Ovary (tissue), 3 donors: ENCODE results near the gene HGF.

ENCODE experiments used
- CTCF ChIP-seq, 3 donors: fragments of 450-650 bp in 2 of 3; fragments of 200-600 bp in 1 of 3; IDR thresholded peaks; one replicate each; pipeline versions ENCODE4 v1.5.1 to v1.8.0; 2016 to 2022; ENCODE audit warnings: antibody characterized with exemption in 3 of 3, mild to moderate bottlenecking in 1 of 3
- EP300 ChIP-seq: sonication (generic); formaldehyde crosslinking; IDR thresholded peaks from one replicate; pipeline ENCODE4 v1.6.1; 2017; ENCODE audit warnings: antibody characterized with exemption
- donor health status: DM: no; HTN: no; CAD: no.

- TF ChIP-seq CTCF (IDR thresholded peaks at IDR 0.05) (no peak), EP300 (no peak)
Observed at GRCh38 chr7:81659697-81660395, 110.0 kb downstream of the HGF start.
